Measurements from ENCODE around the gene PDZD2.

GRCh38 chr5:31620026-31620425, 18.9 kb upstream of the PDZD2 start:
- TF ChIP-seq, protein P1, sequence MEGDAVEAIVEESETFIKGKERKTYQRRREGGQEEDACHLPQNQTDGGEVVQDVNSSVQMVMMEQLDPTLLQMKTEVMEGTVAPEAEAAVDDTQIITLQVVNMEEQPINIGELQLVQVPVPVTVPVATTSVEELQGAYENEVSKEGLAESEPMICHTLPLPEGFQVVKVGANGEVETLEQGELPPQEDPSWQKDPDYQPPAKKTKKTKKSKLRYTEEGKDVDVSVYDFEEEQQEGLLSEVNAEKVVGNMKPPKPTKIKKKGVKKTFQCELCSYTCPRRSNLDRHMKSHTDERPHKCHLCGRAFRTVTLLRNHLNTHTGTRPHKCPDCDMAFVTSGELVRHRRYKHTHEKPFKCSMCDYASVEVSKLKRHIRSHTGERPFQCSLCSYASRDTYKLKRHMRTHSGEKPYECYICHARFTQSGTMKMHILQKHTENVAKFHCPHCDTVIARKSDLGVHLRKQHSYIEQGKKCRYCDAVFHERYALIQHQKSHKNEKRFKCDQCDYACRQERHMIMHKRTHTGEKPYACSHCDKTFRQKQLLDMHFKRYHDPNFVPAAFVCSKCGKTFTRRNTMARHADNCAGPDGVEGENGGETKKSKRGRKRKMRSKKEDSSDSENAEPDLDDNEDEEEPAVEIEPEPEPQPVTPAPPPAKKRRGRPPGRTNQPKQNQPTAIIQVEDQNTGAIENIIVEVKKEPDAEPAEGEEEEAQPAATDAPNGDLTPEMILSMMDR (conservative IDR thresholded peaks at IDR 0.05 in 1 of 2, IDR thresholded peaks at IDR 0.05 in 1 of 2; ENCODE audit: extremely low read depth in 1 of 2, insufficient read depth in 1 of 2, low read depth in 1 of 2, low read length in 2 of 2): no peak
- no peak for TF ChIP-seq EZH2 (IDR thresholded peaks at IDR 0.05; ENCODE audit: borderline replicate concordance, low read length)

All from mammary epithelial cell (primary cell).